Cardiac muscle cell (in vitro differentiated cells and primary cell): ENCODE results near the gene USP21. TPM values are rescaled to one million over a fixed set of nuclear protein-coding genes. Genes with fewer than 3 reads are reported as not detected.

Experiments used
- DNase-seq, 2 donors: peaks; one replicate each; pipeline versions ENCODE4 v3.0.0 to v3.0.0-alpha.2; 2010 to 2017; ENCODE audit warnings: low read depth in 1 of 2, low spot score in 1 of 2
- H3K27ac ChIP-seq: fragments of 200-600 bp; sonication (generic); 2 replicates; pipeline ENCODE4 v1.5.1; 2016
- H3K27me3 ChIP-seq: fragments of 200-600 bp; sonication (generic); 2 replicates; pipeline ENCODE4 v1.6.0; 2016; ENCODE audit warnings: control low read depth
- H3K36me3 ChIP-seq: fragments of 200-600 bp; sonication (generic); 2 replicates; pipeline ENCODE4 v1.5.1; 2016; ENCODE audit warnings: control low read depth
- H3K4me1 ChIP-seq: fragments of 200-600 bp; sonication (generic); 2 replicates; pipeline ENCODE4 v1.8.1; 2017; ENCODE audit warnings: low read depth, mild to moderate bottlenecking, mixed run types
- H3K4me3 ChIP-seq: fragments of 200-600 bp; sonication (generic); 2 replicates; pipeline ENCODE4 v1.5.1; 2016; ENCODE audit warnings: mild to moderate bottlenecking
- H3K9me3 ChIP-seq: fragments of 200-600 bp; sonication (generic); 2 replicates; pipeline ENCODE4 v1.5.1; 2017; ENCODE audit warnings: low read depth, mild to moderate bottlenecking, control low read depth
- polyA plus RNA-seq: library from polyadenylated mRNA; unstranded; fragments of >200 nt; fragmentation: Nextera tagmentation; extraction: Ambion mirVana; gene quantifications from 2 replicates; pipeline ENCODE4 v1.2.1, GENCODE V29; 2016
- total RNA-seq: library from RNA; depleted of rRNA; stranded (reverse); fragments of >200 nt; gene quantifications from 2 replicates; pipeline ENCODE4 v1.2.3, GENCODE V29; 2016
- TF ChIP-seq, protein P1 (sequence below): IDR thresholded peaks from 2 replicates; pipeline ENCODE4 v1.5.1; 2012; ENCODE audit warnings: low read depth, mild to moderate bottlenecking, low read length

The USP21 gene
- total RNA-seq (18.7 and 19.6 TPM in 2 replicates), polyA plus RNA-seq (48.8 and 59.9 TPM in 2 replicates)

DNA sequence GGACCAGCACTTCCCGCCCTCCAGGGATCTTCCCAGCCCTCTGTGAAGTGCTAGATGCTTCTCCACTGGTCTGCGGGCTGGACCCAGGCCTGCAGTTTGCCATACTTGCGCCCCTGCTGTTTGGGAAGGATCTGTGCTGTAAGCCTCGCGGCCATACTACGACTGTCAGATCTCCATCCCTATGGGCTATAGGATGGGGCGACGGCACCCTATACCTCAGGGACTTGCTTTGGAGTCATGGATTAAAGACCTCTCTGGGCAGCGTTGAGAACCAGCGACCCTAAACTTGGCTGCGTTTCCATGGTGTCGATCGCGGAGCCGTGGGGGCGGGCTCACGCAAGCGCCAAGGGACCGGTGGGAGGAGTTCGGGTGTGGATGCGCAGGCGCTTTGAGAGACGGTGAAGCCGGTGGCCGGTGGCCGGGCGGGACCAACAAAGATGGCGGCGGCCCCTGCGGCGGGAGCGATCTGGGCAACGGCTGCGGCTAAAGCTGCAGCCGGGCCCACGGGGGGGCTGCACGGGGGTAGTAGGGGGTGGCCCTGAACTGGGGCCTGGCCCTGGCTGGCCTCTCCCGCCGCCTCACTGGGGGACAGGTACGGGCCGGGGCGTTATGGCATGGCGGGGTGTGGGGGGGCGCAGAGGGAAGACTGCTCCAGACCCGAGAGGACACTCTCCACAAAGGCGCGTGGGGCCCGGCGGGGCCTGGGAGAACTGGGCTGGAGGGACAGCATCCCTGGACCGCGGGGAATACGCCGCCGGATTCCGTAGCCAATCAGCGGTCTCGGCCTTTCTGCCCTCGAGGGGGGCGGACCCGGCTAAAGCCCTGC lies at the start of gene USP21:
TSS of gene USP21 (plus strand) at position 414 of the 826 bp plus-strand sequence. CDS start 1,141 bp downstream, outside the sequence.
- Histone ChIP-seq H3K27ac (peak within 1 kb of the TSS; percentile 89), H3K4me1 (peaks cover 6% of the 10 kb centered on the region), H3K27me3 (no peaks in the 10 kb centered on the region), H3K9me3 (no peaks in the 10 kb centered on the region), H3K4me3 (peak within 1 kb of the TSS; percentile 59), H3K36me3 (peaks cover 8% of the 10 kb centered on the region)
- peak; percentile 93 to 96 for DNase-seq
- TF ChIP-seq, protein P1, sequence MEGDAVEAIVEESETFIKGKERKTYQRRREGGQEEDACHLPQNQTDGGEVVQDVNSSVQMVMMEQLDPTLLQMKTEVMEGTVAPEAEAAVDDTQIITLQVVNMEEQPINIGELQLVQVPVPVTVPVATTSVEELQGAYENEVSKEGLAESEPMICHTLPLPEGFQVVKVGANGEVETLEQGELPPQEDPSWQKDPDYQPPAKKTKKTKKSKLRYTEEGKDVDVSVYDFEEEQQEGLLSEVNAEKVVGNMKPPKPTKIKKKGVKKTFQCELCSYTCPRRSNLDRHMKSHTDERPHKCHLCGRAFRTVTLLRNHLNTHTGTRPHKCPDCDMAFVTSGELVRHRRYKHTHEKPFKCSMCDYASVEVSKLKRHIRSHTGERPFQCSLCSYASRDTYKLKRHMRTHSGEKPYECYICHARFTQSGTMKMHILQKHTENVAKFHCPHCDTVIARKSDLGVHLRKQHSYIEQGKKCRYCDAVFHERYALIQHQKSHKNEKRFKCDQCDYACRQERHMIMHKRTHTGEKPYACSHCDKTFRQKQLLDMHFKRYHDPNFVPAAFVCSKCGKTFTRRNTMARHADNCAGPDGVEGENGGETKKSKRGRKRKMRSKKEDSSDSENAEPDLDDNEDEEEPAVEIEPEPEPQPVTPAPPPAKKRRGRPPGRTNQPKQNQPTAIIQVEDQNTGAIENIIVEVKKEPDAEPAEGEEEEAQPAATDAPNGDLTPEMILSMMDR, result peak; percentile 45

DNA sequence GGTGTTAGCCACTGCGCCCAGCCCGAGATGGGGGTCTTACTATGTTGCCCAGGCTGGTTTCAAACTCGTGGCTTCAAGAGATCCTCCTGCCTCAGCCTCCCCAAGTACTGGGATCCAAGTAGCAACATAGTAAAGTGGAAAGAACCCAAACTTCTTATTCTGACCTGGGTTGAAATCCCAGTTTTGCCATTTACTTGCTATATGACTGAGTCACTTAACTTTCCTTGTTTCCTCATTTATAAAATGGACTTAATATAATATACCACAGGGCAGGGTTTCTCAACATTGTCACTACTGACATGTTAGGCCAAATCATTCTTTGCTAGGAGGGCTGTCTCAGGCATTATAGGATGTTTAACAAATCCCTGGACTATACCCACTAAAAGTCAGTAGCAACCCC lies 48.2 kb upstream of the USP21 start:
- no peak for DNase-seq
- Histone ChIP-seq H3K9me3 (no peaks in the 10 kb centered on the region), H3K4me3 (no peak overlapping the region), H3K36me3 (no peaks in the 10 kb centered on the region), H3K27me3 (no peaks in the 10 kb centered on the region), H3K4me1 (peaks cover 11% of the 10 kb centered on the region), H3K27ac (no peak overlapping the region)
- TF ChIP-seq, protein P1, result no peak

GRCh38 chr1:161111527-161111926 lies 47.8 kb upstream of the USP21 start:
- TF ChIP-seq, protein P1, result no peak

GRCh38 chr1:161113915-161114314 lies 45.4 kb upstream of the USP21 start:
- TF ChIP-seq, protein P1, result no peak
- H3K4me1 ChIP-seq, result peaks cover 20% of the 10 kb centered on the region
- no peak for DNase-seq

More at GRCh38 chr1:161111527-161111926, 47.8 kb upstream of the USP21 start:
- Histone ChIP-seq H3K4me1 (peaks cover 11% of the 10 kb centered on the region), H3K27ac (no peak overlapping the region), H3K4me3 (no peak overlapping the region), H3K36me3 (no peaks in the 10 kb centered on the region), H3K9me3 (no peaks in the 10 kb centered on the region), H3K27me3 (no peaks in the 10 kb centered on the region)
- no peak for DNase-seq

DNA sequence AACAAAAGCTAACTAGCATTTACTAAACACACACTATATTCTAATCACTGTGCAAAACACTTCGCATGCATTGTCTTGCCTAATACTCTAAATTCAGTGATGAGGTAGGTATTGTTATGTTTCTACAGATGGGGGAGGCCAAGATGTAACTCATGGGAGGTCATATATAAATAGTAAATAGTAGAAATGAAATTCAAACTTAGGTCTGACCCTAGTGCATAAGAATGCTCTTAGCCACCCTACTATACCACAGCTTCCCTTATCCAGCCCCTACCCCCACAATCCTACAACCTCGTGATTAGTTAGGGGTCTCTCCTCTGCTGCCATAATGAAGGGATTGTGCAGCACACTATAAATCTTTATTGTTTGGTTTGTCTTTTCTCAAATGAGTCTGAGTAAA lies 44.7 kb upstream of the USP21 start:
- Histone ChIP-seq H3K36me3 (no peaks in the 10 kb centered on the region), H3K9me3 (no peaks in the 10 kb centered on the region), H3K27me3 (no peaks in the 10 kb centered on the region), H3K4me3 (no peak overlapping the region), H3K27ac (no peak overlapping the region), H3K4me1 (peaks cover 26% of the 10 kb centered on the region)
- TF ChIP-seq, protein P1, result no peak
- no peak for DNase-seq

More at GRCh38 chr1:161113915-161114314, 45.4 kb upstream of the USP21 start:
- no peaks in the 10 kb centered on the region for H3K9me3 ChIP-seq
- H3K27ac ChIP-seq, result no peak overlapping the region
- no peaks in the 10 kb centered on the region for H3K27me3 ChIP-seq
- no peaks in the 10 kb centered on the region for H3K36me3 ChIP-seq
- H3K4me3 ChIP-seq, result no peak overlapping the region
